Heart left ventricle (tissue), 13 donors: ENCODE results near the gene CACTIN.

ENCODE experiments used
- POLR2A ChIP-seq, 2 donors: fragments of 450-650 bp; IDR thresholded peaks; one replicate each; pipeline ENCODE4 v1.6.1; 2017; ENCODE audit warnings: antibody characterized with exemption in 2 of 2, mild to moderate bottlenecking in 2 of 2, moderate library complexity in 2 of 2
- TF ChIP-seq, protein P1 (sequence below), 12 donors: fragments of 200-600 bp; sonication (generic) in 4 of 12; IDR thresholded peaks; one replicate each; pipeline versions ENCODE4 v1.5.0 to v1.8.0; 2018 to 2022; ENCODE audit warnings: antibody characterized with exemption in 12 of 12, mild to moderate bottlenecking in 5 of 12
- donor health status: ischemic (EF 13 %, LVEDD 7.1; RV severe dilation, severe dysfunction).
- donor health status: DM: no; HTN: yes; CAD: no.
- donor health status: DM: no; HTN: no; CAD: no.
- donor health status: ischemic (EF 25% LVEDD 6.9; RV normal size, moderate dysfunction).
- donor health status: ischemic (EF 25% LVEDD 5.7; RV mildly dilated, moderate dysfunction).
- donor health status: ischemic (EF 35%, LVEDD 5.7; RV mildly dilated, moderate dysfunction).
- donor health status: nonischemic (EF 11% LVEDD 7.7; RV severe dilation, severe dysfunction).
- donor health status: DM: yes; HTN: yes; CAD: no.
- donor health status: PGD.
- donor health status: ischemic (EF 29% LVEDD 5.4; RV normal size, mild dysfunction).
- donor health status: nonischemic (EF 23%, LVEDD 6.1; RV moderate dilation, normal function).

DNA sequence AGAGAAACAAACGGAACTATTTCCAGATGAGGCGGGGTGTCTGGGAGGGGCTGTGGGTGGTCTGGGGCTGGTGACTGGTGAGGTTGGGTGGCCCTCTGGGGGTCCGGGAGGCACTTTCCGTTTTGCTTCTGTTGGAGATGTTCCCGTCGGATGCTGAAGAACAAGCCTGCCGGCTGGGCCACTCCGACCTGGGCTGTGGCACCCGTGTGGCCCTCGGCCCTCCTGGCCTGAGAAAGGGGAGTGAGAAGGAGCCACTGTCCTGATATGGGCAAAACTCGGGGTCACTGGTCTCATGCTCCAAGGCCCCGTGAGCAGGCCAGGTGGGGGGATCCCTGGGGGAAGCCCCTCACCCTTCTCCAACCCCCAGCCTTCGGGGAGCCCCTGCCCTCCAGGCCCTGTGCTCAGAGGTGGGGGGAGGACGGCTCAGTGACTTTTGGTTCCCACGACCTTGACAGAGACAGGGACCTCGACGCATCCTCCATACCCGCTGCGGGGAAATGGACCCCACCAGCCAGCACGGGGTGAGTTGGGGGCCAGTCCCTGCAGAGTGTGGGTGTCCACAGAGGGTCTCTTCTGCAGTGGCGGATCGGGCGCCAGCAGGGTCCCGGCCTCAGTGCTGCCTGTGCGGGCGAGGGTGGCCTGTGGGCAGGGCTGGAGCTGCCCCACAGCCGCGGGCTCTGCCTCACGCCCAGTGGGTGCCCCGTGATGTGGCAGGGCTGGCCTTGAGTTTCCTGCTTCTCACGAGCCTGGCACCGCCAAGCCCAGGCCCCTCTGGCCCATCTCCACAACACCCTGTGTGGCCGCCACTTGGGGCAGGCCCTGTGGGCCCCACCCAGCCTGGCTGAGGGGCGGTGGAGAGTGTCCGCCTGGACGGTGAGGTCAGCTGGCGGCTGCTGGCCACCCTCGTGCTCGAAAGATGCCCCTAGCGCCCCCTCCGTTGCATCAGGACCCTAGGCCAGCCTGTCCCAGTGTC is 15.6 kb downstream of the CACTIN start:
- no peak for TF ChIP-seq POLR2A (IDR thresholded peaks at IDR 0.05)
- TF ChIP-seq, protein P1, sequence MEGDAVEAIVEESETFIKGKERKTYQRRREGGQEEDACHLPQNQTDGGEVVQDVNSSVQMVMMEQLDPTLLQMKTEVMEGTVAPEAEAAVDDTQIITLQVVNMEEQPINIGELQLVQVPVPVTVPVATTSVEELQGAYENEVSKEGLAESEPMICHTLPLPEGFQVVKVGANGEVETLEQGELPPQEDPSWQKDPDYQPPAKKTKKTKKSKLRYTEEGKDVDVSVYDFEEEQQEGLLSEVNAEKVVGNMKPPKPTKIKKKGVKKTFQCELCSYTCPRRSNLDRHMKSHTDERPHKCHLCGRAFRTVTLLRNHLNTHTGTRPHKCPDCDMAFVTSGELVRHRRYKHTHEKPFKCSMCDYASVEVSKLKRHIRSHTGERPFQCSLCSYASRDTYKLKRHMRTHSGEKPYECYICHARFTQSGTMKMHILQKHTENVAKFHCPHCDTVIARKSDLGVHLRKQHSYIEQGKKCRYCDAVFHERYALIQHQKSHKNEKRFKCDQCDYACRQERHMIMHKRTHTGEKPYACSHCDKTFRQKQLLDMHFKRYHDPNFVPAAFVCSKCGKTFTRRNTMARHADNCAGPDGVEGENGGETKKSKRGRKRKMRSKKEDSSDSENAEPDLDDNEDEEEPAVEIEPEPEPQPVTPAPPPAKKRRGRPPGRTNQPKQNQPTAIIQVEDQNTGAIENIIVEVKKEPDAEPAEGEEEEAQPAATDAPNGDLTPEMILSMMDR (IDR thresholded peaks at IDR 0.05) = no peak
